ENCODE results near the gene KLHL18. TPM values are rescaled to one million over a fixed set of nuclear protein-coding genes. Genes with fewer than 3 reads are reported as not detected.

The KLHL18 gene
- total RNA-seq, 2 experiments from 2014 or later = 25.1 to 33.5 TPM

DNA sequence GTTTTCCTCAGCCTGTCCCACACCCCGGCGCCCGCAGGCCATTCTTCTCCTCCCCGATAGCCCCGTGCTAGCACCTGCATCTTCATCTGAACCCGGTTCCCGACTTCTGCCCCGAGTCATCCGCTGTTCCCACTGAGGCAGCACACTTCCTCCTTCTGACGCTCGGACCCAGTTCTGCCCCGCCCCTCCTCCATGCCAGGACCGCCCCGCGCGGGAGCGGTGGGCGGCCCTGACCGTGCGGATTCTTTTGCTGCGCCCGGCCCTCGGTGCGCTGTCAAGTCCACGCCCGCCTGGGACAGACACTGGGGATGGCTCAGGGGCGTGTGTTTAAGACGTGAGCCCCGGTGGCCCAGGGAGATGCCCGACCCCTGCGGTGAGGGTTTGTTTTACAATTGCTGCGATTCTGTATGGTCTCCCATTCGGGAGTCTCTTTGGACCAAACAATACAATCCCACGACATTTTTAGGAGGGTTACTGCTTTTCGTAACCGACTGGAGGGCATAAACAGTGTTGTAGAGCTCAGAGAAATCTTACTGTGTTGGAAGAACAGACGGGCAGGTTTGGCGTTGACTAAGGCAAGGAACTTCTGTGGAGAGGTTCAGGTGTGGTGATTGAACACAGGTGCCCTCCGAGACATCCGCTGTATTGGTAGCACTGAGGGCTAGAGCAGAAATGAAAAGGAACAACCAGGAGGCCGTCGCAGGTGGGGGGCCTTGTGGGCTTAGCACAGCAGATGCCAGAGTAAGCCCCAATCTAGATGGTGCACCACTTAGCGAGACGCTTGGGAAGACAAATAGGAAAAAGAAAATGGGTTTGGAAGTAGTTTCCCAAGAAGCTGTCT is 98.8 kb downstream of the KLHL18 start:
- Mint-ChIP-seq H3K27me3 (no peaks in the 10 kb centered on the region), H3K4me1 (peaks cover 47% of the 10 kb centered on the region)

GRCh38 chr3:47384425-47384824 is 101.7 kb downstream of the KLHL18 start:
- H3K27ac Mint-ChIP-seq = no peak overlapping the region
- H3K36me3 Mint-ChIP-seq = peaks cover 14% of the 10 kb centered on the region
- ATAC-seq (no peak), DNase-seq (no peak)
- CTCF ChIA-PET = no interaction called here
- H3K4me3 Mint-ChIP-seq = no peak overlapping the region
- H3K27me3 Mint-ChIP-seq = no peaks in the 10 kb centered on the region
- no peaks in the 10 kb centered on the region for H3K9me3 Mint-ChIP-seq (ENCODE audit: low read depth)
- peaks cover 38% of the 10 kb centered on the region for H3K4me1 Mint-ChIP-seq

More for the DNA sequence above, 98.8 kb downstream of the KLHL18 start:
- H3K4me3 Mint-ChIP-seq = peak overlapping the region; percentile 92
- DNase-seq (peak; percentile 92), ATAC-seq (peak; percentile 69)
- CTCF ChIA-PET = interaction anchor here (0.6 to 2.6 kb wide), 7 partner anchors 12 to 472 kb away, joined by 3 to 16 read pairs (median 5); partner anchors contain the start of genes NBEAL2 and SETD2
- H3K9me3 Mint-ChIP-seq (ENCODE audit: low read depth) = no peaks in the 10 kb centered on the region
- peak overlapping the region; percentile 100 for H3K27ac Mint-ChIP-seq
- peaks cover 12% of the 10 kb centered on the region for H3K36me3 Mint-ChIP-seq

DNA sequence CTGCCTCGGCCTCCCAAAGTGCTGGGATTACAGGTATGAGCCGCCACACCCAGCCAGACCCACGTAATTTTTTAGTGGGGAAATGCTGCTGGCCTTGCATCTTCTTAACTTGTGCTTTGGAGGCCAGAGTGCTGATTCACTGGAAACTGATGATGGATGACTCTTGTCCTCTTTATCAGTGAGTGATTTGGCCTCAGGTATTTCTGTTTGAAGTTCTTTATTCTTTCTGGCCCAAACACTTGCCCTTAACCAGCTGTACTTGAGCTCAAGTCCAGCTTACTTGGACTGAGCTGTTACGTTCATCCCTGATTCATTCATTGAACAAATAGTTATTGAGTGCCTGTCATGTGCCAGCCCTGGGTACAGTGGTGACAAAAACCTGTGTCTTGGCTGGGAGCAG is 102.3 kb downstream of the KLHL18 start:
- H3K36me3 Mint-ChIP-seq = peaks cover 11% of the 10 kb centered on the region
- CTCF ChIA-PET = no interaction called here
- DNase-seq (no peak), ATAC-seq (no peak)
- no peak overlapping the region for H3K4me3 Mint-ChIP-seq
- peaks cover 32% of the 10 kb centered on the region for H3K4me1 Mint-ChIP-seq
- no peak overlapping the region for H3K27ac Mint-ChIP-seq
- H3K9me3 Mint-ChIP-seq (ENCODE audit: low read depth) = no peaks in the 10 kb centered on the region
- no peaks in the 10 kb centered on the region for H3K27me3 Mint-ChIP-seq

DNA sequence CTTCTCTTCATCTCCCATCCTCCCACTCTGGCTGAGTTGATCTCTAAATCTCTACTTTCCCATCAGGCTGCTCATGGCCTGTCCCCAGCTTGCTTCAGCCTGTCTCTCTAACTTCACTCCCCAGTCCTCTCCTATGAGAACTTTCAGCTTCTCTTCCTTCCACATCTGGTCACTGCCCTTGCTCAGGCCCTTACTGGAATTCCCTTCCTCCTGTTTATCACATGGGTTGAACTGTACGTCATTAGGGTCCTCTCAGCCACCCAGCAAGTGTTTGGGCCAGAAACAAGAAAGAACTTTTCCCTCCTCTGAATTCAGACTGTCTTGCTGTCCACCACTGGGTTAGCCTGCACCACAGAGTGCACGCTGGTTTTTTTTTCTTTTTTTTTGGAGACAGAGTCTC is 103.1 kb downstream of the KLHL18 start:
- ATAC-seq = no peak
- Mint-ChIP-seq H3K9me3 (ENCODE audit: low read depth) (no peaks in the 10 kb centered on the region), H3K36me3 (peaks cover 9% of the 10 kb centered on the region), H3K4me1 (peaks cover 28% of the 10 kb centered on the region), H3K27ac (peak overlapping the region; percentile 48), H3K27me3 (no peaks in the 10 kb centered on the region), H3K4me3 (no peak overlapping the region)
- DNase-seq = no peak
- CTCF ChIA-PET = no interaction called here

DNA sequence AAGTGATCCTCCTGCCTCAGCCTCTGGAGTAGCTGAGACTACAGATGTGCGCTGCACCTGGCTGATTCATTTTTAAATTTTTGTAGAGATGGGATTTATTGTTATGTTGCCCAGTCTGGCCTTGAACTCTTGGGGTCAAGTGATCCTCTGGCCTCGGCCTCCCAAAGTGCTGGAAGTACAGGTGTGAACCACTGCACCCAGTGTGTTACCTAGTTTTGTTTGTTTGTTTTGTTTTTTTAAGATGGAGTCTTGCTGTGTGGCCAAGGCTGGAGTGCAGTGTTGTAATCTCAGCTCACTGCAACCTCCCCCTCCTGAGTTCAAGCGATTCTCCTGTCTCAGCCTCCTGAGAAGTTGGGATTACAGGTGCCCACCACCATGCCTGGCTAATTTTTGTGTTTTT is 110.2 kb downstream of the KLHL18 start:
- Mint-ChIP-seq H3K27me3 (no peaks in the 10 kb centered on the region), H3K36me3 (peaks cover 3% of the 10 kb centered on the region), H3K4me3 (no peak overlapping the region), H3K9me3 (ENCODE audit: low read depth) (no peaks in the 10 kb centered on the region), H3K27ac (no peak overlapping the region), H3K4me1 (peaks cover 14% of the 10 kb centered on the region)
- CTCF ChIA-PET = interaction anchor here (1.2 to 1.3 kb wide), 2 partner anchors 12 to 82 kb away, joined by 3 read pairs; partner anchors contain the start of gene PTPN23
- DNase-seq (no peak), ATAC-seq (no peak)

DNA sequence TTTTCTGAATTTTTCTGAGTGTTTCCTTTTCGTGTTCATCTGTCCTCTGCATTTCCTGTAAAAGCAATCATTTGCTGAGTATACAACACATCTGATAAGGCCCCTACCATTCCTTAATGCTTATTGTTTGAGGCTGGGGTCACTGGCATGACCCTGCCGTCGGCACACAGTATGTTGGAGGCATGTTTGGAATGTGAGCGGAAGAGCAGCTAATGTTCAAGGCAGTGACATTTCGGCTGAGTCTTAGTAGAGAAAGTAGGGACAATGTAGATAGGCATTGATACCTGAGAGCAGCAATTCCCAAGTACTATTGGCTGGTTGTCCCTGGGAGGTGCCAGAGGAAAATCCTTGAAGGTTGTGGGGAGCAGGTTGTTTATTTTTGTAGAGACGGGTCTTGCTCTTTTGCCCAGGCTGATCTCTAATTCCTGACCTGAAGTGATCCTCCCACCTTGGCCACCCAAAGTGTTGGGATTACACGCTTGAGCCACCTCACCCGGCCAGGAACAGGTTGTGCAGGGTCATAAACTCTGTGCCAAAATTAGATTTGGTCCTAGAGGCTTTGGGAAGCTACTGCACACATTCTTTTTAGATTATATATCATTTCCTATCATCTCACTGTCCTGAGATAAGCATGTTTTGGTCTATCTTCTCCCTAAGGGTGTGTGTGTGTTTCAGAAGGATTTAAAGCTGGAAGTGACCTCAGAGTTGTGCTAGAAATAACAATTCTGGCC is 111.6 kb downstream of the KLHL18 start:
- Mint-ChIP-seq H3K36me3 (peaks cover 2% of the 10 kb centered on the region), H3K27me3 (no peaks in the 10 kb centered on the region), H3K27ac (peak overlapping the region; percentile 34), H3K9me3 (ENCODE audit: low read depth) (no peaks in the 10 kb centered on the region), H3K4me3 (no peak overlapping the region), H3K4me1 (peaks cover 15% of the 10 kb centered on the region)
- no peak for DNase-seq
- ATAC-seq = no peak
- CTCF ChIA-PET = interaction anchor here (0.7 kb wide), 1 partner anchor 19 kb away, joined by 3 read pairs; no protein-coding TSS in a partner anchor

GRCh38 chr3:47394881-47395280 is 112.1 kb downstream of the KLHL18 start:
- no peaks in the 10 kb centered on the region for H3K27me3 Mint-ChIP-seq

More at GRCh38 chr3:47394881-47395280, 112.1 kb downstream of the KLHL18 start:
- H3K36me3 Mint-ChIP-seq = peaks cover 2% of the 10 kb centered on the region
- H3K4me1 Mint-ChIP-seq = peaks cover 21% of the 10 kb centered on the region
- ATAC-seq = no peak
- no peak for DNase-seq
- H3K27ac Mint-ChIP-seq = peak overlapping the region; percentile 34
- CTCF ChIA-PET = no interaction called here
- no peak overlapping the region for H3K4me3 Mint-ChIP-seq
- no peaks in the 10 kb centered on the region for H3K9me3 Mint-ChIP-seq (ENCODE audit: low read depth)

Other genes starting within 250 kb of the KLHL18 start
- 10 to 100 TPM; 38.0 to 43.3 TPM for gene SETD2, start 118.8 kb upstream of the KLHL18 start, total RNA-seq
- gene KIF9, start 145 bp upstream of the KLHL18 start, total RNA-seq = 1 to 10 TPM; 3.7 to 5.8 TPM
- 10 to 100 TPM; 27.0 to 32.9 TPM for gene PTPN23, start 98.1 kb downstream of the KLHL18 start, total RNA-seq
- gene SCAP, start 193.0 kb downstream of the KLHL18 start, total RNA-seq = 10 to 100 TPM; 65.5 to 69.2 TPM
- gene ELP6, start 230.8 kb downstream of the KLHL18 start, total RNA-seq = 10 to 100 TPM; 46.6 to 48.8 TPM